ENCODE results near the gene RNF41. TPM values are rescaled to one million over a fixed set of nuclear protein-coding genes. Genes with fewer than 3 reads are reported as not detected.

RNF41 gene
- total and polyA plus RNA-seq, 4 donors = 18.1 to 54.6 (median 45.1) TPM

GRCh38 chr12:56252649-56253048 lies 30.9 kb upstream of the RNF41 start:
- Histone ChIP-seq H3K4me3 (no peak overlapping the region), H3K27me3 (ENCODE audit: control insufficient read depth in 3 of 3, insufficient read depth in 3 of 3, low read length in 2 of 3) (no peaks in the 10 kb centered on the region), H3K9me3 (ENCODE audit: control insufficient read depth in 4 of 4, insufficient read depth in 3 of 4, low read length in 3 of 4) (no peaks in the 10 kb centered on the region), H3K4me1 (ENCODE audit: control insufficient read depth in 5 of 5, insufficient read depth in 5 of 5, low read length in 5 of 5) (peaks cover 0 to 14% (median 8%) of the 10 kb centered on the region in 5 donors), H3K36me3 (ENCODE audit: control insufficient read depth in 4 of 4, insufficient read depth in 4 of 4, low read length in 4 of 4) (peaks cover 25 to 60% (median 54%) of the 10 kb centered on the region in 4 donors), H3K9ac (ENCODE audit: insufficient read depth in 1 of 2, low read length in 2 of 2) (no peak overlapping the region), H3K27ac (ENCODE audit: low read depth in 1 of 2, low read length in 1 of 2) (no peak overlapping the region)
- no peak for TF ChIP-seq CTCF (IDR thresholded peaks at IDR 0.05; ENCODE audit: control extremely low read depth, extremely low read depth)
- no peak for ATAC-seq (ENCODE audit: insufficient read depth, low FRiP score)
- no peak for DNase-seq
- 98% methylated on average over 3 of the region's 3 CpGs for WGBS, 2 donors

- H3K36me3 ChIP-seq (ENCODE audit: control insufficient read depth in 4 of 4, insufficient read depth in 4 of 4, low read length in 4 of 4) = peaks cover 37 to 60% (median 52%) of the 10 kb centered on the region in 4 donors
- DNase-seq = no peak
- no peak for ATAC-seq (ENCODE audit: insufficient read depth, low FRiP score)
Measured at GRCh38 chr12:56248711-56249110, 27.0 kb upstream of the RNF41 start.

GRCh38 chr12:56247923-56248322 lies 26.2 kb upstream of the RNF41 start:
- Histone ChIP-seq H3K9ac (ENCODE audit: insufficient read depth in 1 of 2, low read length in 2 of 2) (no peak overlapping the region), H3K36me3 (ENCODE audit: control insufficient read depth in 4 of 4, insufficient read depth in 4 of 4, low read length in 4 of 4) (peaks cover 32 to 61% (median 45%) of the 10 kb centered on the region in 4 donors), H3K4me1 (ENCODE audit: control insufficient read depth in 5 of 5, insufficient read depth in 5 of 5, low read length in 5 of 5) (peaks cover 0 to 8% (median 0%) of the 10 kb centered on the region in 5 donors), H3K27ac (ENCODE audit: low read depth in 1 of 2, low read length in 1 of 2) (no peak overlapping the region), H3K9me3 (ENCODE audit: control insufficient read depth in 4 of 4, insufficient read depth in 3 of 4, low read length in 3 of 4) (no peaks in the 10 kb centered on the region), H3K27me3 (ENCODE audit: control insufficient read depth in 3 of 3, insufficient read depth in 3 of 3, low read length in 2 of 3) (no peaks in the 10 kb centered on the region), H3K4me3 (no peak overlapping the region)
- TF ChIP-seq CTCF (IDR thresholded peaks at IDR 0.05; ENCODE audit: control extremely low read depth, extremely low read depth) = no peak
- DNase-seq (no peak), ATAC-seq (ENCODE audit: insufficient read depth, low FRiP score) (no peak)
- WGBS, 2 donors = 93 to 95% methylated on average over 16 of the region's 16 CpGs

More at GRCh38 chr12:56248711-56249110, 27.0 kb upstream of the RNF41 start:
- no peak overlapping the region for H3K4me3 ChIP-seq
- 94 to 96% methylated on average over 8 of the region's 8 CpGs for WGBS, 2 donors
- H3K9me3 ChIP-seq (ENCODE audit: control insufficient read depth in 4 of 4, insufficient read depth in 3 of 4, low read length in 3 of 4) = no peaks in the 10 kb centered on the region
- H3K27ac ChIP-seq (ENCODE audit: low read depth in 1 of 2, low read length in 1 of 2) = no peak overlapping the region
- peaks cover 0 to 5% (median 0%) of the 10 kb centered on the region in 5 donors for H3K4me1 ChIP-seq (ENCODE audit: control insufficient read depth in 5 of 5, insufficient read depth in 5 of 5, low read length in 5 of 5)
- no peaks in the 10 kb centered on the region for H3K27me3 ChIP-seq (ENCODE audit: control insufficient read depth in 3 of 3, insufficient read depth in 3 of 3, low read length in 2 of 3)
- no peak for TF ChIP-seq CTCF (IDR thresholded peaks at IDR 0.05; ENCODE audit: control extremely low read depth, extremely low read depth)
- no peak overlapping the region for H3K9ac ChIP-seq (ENCODE audit: insufficient read depth in 1 of 2, low read length in 2 of 2)

GRCh38 chr12:56244494-56244893 lies 22.8 kb upstream of the RNF41 start:
- H3K9me3 ChIP-seq (ENCODE audit: control insufficient read depth in 4 of 4, insufficient read depth in 3 of 4, low read length in 3 of 4) = no peaks in the 10 kb centered on the region
- no peak overlapping the region for H3K27ac ChIP-seq (ENCODE audit: low read depth in 1 of 2, low read length in 1 of 2)
- no peaks in the 10 kb centered on the region for H3K27me3 ChIP-seq (ENCODE audit: control insufficient read depth in 3 of 3, insufficient read depth in 3 of 3, low read length in 2 of 3)
- WGBS, 2 donors = 92 to 93% methylated on average over 14 of the region's 14 CpGs
- H3K4me1 ChIP-seq (ENCODE audit: control insufficient read depth in 5 of 5, insufficient read depth in 5 of 5, low read length in 5 of 5) = peaks cover 0 to 8% (median 0%) of the 10 kb centered on the region in 5 donors
- DNase-seq = no peak
- H3K36me3 ChIP-seq (ENCODE audit: control insufficient read depth in 4 of 4, insufficient read depth in 4 of 4, low read length in 4 of 4) = peaks cover 37 to 76% (median 44%) of the 10 kb centered on the region in 4 donors
- H3K9ac ChIP-seq (ENCODE audit: insufficient read depth in 1 of 2, low read length in 2 of 2) = no peak overlapping the region
- H3K4me3 ChIP-seq = no peak overlapping the region
- ATAC-seq (ENCODE audit: insufficient read depth, low FRiP score) = no peak
- no peak for TF ChIP-seq CTCF (IDR thresholded peaks at IDR 0.05; ENCODE audit: control extremely low read depth, extremely low read depth)

All from lung (tissue), 12 donors.